NCI-H748 treated with DMSO at 0.1 percent for 48 hours (cell line): Measurements from ENCODE around the gene SNCB.

ENCODE experiments used
- DNase-seq: peaks from one replicate; lab custom pipeline; 2025; lab: John Stamatoyannopoulos, UW

The SNCB gene

GRCh38 chr5:176574297-176574591 lies 56.1 kb downstream of the SNCB start:
- no peak for DNase-seq

GRCh38 chr5:176573564-176574296 lies 56.6 kb downstream of the SNCB start:
- DNase-seq: peak; percentile 42
